Esophagus muscularis mucosa (tissue), 4 donors: ENCODE data around the gene CTNNA3. TPM values are rescaled to one million over a fixed set of nuclear protein-coding genes. Genes with fewer than 3 reads are reported as not detected.

Source experiments
- DNase-seq: peaks from one replicate; pipeline ENCODE4 v3.0.0-alpha.2; 2017; ENCODE audit errors: extremely low spot score
- H3K27ac ChIP-seq, 4 donors: fragments of 200-600 bp; sonication (generic); replicated peaks in 1 of 4; 1 replicate in 3 of 4; 2 replicates in 1 of 4; pipeline ENCODE4 v1.5.1; 2016 to 2019; ENCODE audit warnings: mild to moderate bottlenecking in 1 of 4
- H3K27me3 ChIP-seq, 4 donors: fragments of 200-600 bp; sonication (generic); one replicate each; pipeline versions ENCODE4 v1.5.1 to v1.6.0; 2016 to 2019
- H3K36me3 ChIP-seq, 4 donors: fragments of 200-600 bp; sonication (generic); one replicate each; pipeline ENCODE4 v1.5.1; 2016 to 2019
- H3K4me1 ChIP-seq, 4 donors: fragments of 200-600 bp; sonication (generic); one replicate each; pipeline ENCODE4 v1.5.1; 2016 to 2019
- H3K4me3 ChIP-seq, 4 donors: fragments of 200-600 bp; sonication (generic); 1 replicate in 2 of 4; 2 replicates in 2 of 4; pipeline ENCODE4 v1.5.1; 2016 to 2019; ENCODE audit warnings: mild to moderate bottlenecking in 4 of 4, moderate library complexity in 1 of 4
- H3K9me3 ChIP-seq, 4 donors: fragments of 200-600 bp; sonication (generic); 1 replicate in 3 of 4; 2 replicates in 1 of 4; pipeline ENCODE4 v1.5.1; 2016 to 2019
- CTCF ChIP-seq, 3 experiments: fragments of 200-600 bp in 2 of 3; fragments of 450-650 bp in 1 of 3; sonication (generic) in 2 of 3; IDR thresholded peaks; one replicate each; pipeline ENCODE4 v1.5.1; 2017 to 2019; ENCODE audit warnings: antibody characterized with exemption in 3 of 3, mild to moderate bottlenecking in 2 of 3, moderate library complexity in 1 of 3
- EP300 ChIP-seq: sonication (generic); formaldehyde crosslinking; IDR thresholded peaks from one replicate; pipeline ENCODE4 v1.6.1; 2017; ENCODE audit warnings: antibody characterized with exemption
- POLR2A ChIP-seq: fragments of 450-650 bp; IDR thresholded peaks from one replicate; pipeline ENCODE4 v1.6.1; 2017; ENCODE audit warnings: antibody characterized with exemption, moderate library complexity, mild to moderate bottlenecking, low read depth
- POLR2AphosphoS5 ChIP-seq, 2 donors: sonication (generic); formaldehyde crosslinking; IDR thresholded peaks; one replicate each; pipeline ENCODE4 v1.6.1; 2017; ENCODE audit warnings: antibody characterized with exemption in 2 of 2
- WGBS: methylation state at CpG from one replicate; pipeline ENCODE4 v1.1.5; 2018; 5-methylcytosine and 5-hydroxymethylcytosine counted together
- intact Hi-C: fragments of 100-400 bp; cut with DNase I; formaldehyde crosslinking; loops from one replicate; pipeline ENCODE4 v1.15.1; 2023
- total RNA-seq, 4 donors: library from RNA; depleted of rRNA; stranded (reverse); fragments of >200 nt; gene quantifications; one replicate each; pipeline versions ENCODE4 v1.1.0 to v1.2.1, GENCODE V29; 2016

Gene CTNNA3
- total RNA-seq, 4 donors from 2014 or later = 5.1 to 27.8 (median 17.6) TPM

GRCh38 chr10:66744915-66745314, 951.1 kb downstream of the CTNNA3 start:
- Histone ChIP-seq H3K9me3 (no peaks in the 10 kb centered on the region), H3K4me3 (no peak overlapping the region), H3K27ac (no peak overlapping the region), H3K4me1 (no peaks in the 10 kb centered on the region), H3K27me3 (no peaks in the 10 kb centered on the region), H3K36me3 (no peaks in the 10 kb centered on the region)
- intact Hi-C loops = no loop called here
- 88% methylated on average over 2 of the region's 2 CpGs for WGBS
- TF ChIP-seq POLR2AphosphoS5 (IDR thresholded peaks at IDR 0.05) = no peak
- TF ChIP-seq POLR2A = no peak
- TF ChIP-seq CTCF (IDR thresholded peaks at IDR 0.05) = no peak
- TF ChIP-seq EP300 = no peak
- DNase-seq = no peak

GRCh38 chr10:66737241-66737640, 958.8 kb downstream of the CTNNA3 start:
- Histone ChIP-seq H3K36me3 (no peaks in the 10 kb centered on the region), H3K27ac (no peak overlapping the region), H3K9me3 (no peaks in the 10 kb centered on the region), H3K4me3 (no peak overlapping the region), H3K27me3 (no peaks in the 10 kb centered on the region), H3K4me1 (no peaks in the 10 kb centered on the region)
- intact Hi-C loops = no loop called here
- WGBS = 85% methylated on average over 2 of the region's 2 CpGs
- DNase-seq = no peak
- TF ChIP-seq POLR2AphosphoS5 (IDR thresholded peaks at IDR 0.05) = no peak
- TF ChIP-seq EP300 = no peak
- TF ChIP-seq CTCF (IDR thresholded peaks at IDR 0.05) = no peak
- TF ChIP-seq POLR2A = no peak

- no peaks in the 10 kb centered on the region for H3K9me3 ChIP-seq
- TF ChIP-seq EP300 (no peak), CTCF (IDR thresholded peaks at IDR 0.05) (no peak), POLR2A (no peak), POLR2AphosphoS5 (IDR thresholded peaks at IDR 0.05) (no peak)
- peaks cover 0 to 3% (median 0%) of the 10 kb centered on the region in 4 donors for H3K4me1 ChIP-seq
- 79% methylated on average over 2 of the region's 2 CpGs for WGBS
- no peak overlapping the region for H3K4me3 ChIP-seq
- no peak overlapping the region for H3K27ac ChIP-seq
- intact Hi-C loops = no loop called here
- no peaks in the 10 kb centered on the region for H3K36me3 ChIP-seq
- H3K27me3 ChIP-seq = no peaks in the 10 kb centered on the region
- no peak for DNase-seq
These were observed 972.2 kb downstream of the CTNNA3 start for GRCh38 chr10:66723608-66724400.

GRCh38 chr10:66719483-66719882, 976.5 kb downstream of the CTNNA3 start:
- Histone ChIP-seq H3K27me3 (no peaks in the 10 kb centered on the region), H3K27ac (no peak overlapping the region), H3K36me3 (no peaks in the 10 kb centered on the region), H3K4me3 (no peak overlapping the region), H3K4me1 (peaks cover 0 to 3% (median 0%) of the 10 kb centered on the region in 4 donors), H3K9me3 (no peaks in the 10 kb centered on the region)
- WGBS = 78% methylated on average over 1 of the region's 1 CpG
- intact Hi-C loops = no loop called here
- no peak for TF ChIP-seq POLR2AphosphoS5 (IDR thresholded peaks at IDR 0.05)
- no peak for TF ChIP-seq EP300
- no peak for TF ChIP-seq CTCF (IDR thresholded peaks at IDR 0.05)
- TF ChIP-seq POLR2A = no peak
- no peak for DNase-seq
